Neural crest cell (in vitro differentiated cells): ENCODE results near the gene RAB36. TPM values are rescaled to one million over a fixed set of nuclear protein-coding genes. Genes with fewer than 3 reads are reported as not detected.
"Not testable (repeated sequence)": the region's sequence is repeated elsewhere in the genome, so short reads cannot be mapped to it uniquely, and the experiment has no call there.

Experiments used
- DNase-seq: peaks from one replicate; pipeline ENCODE4 v3.0.0; 2021; ENCODE audit warnings: low read depth, mixed read lengths, low spot score
- H3K27ac Mint-ChIP-seq: one replicate; pipeline ENCODE4 v1.8.0; 2021; ENCODE audit warnings: mild to moderate bottlenecking, mixed read lengths; ENCODE audit not compliant: unreplicated experiment
- H3K27me3 Mint-ChIP-seq: 2 replicates; pipeline ENCODE4 v1.8.0; 2021; ENCODE audit warnings: low read depth, mild to moderate bottlenecking, mixed read lengths
- H3K36me3 Mint-ChIP-seq: 2 replicates; pipeline ENCODE4 v1.8.0; 2021; ENCODE audit warnings: low read depth, mild to moderate bottlenecking, mixed read lengths
- H3K4me1 Mint-ChIP-seq: 2 replicates; pipeline ENCODE4 v1.8.0; 2021; ENCODE audit warnings: mixed read lengths
- H3K4me3 Mint-ChIP-seq: one replicate; pipeline ENCODE4 v1.8.0; 2021; ENCODE audit warnings: mild to moderate bottlenecking, mixed read lengths
- H3K9me3 Mint-ChIP-seq: 2 replicates; pipeline ENCODE4 v1.8.0; 2021; ENCODE audit warnings: mixed read lengths
- total RNA-seq: library from RNA; stranded (reverse); gene quantifications from 2 replicates; pipeline ENCODE4 v1.2.1, GENCODE V29; 2021
- TF ChIP-seq, protein P1 (sequence below): fragments of 200-600 bp; sonication (generic); conservative IDR thresholded peaks from 2 replicates; pipeline ENCODE4 v1.5.0; 2021; ENCODE audit warnings: antibody characterized with exemption, mild to moderate bottlenecking

The RAB36 gene
- total RNA-seq, 1 donor from 2014 or later = 14.4 TPM

DNA sequence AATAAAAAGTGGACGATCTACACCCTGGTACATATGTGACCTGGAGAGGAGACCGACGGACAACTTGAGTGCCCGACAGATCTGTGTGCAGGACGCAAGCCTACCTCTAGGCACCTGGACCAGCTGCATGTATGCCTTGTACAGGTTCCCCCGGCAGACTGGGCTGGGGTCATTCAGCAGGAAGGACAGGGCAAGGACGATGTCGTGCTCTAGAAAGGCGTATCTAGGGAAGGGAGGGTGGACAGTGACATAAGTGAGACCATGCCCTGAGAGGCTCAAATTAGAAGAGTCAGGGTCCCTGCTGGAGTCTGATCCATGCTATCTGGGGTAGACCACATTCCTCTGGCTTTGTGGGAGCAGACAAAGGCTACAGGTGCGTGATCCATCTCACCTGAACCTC lies 11.4 kb upstream of the RAB36 start:
- Mint-ChIP-seq H3K27ac (no peak overlapping the region), H3K36me3 (no peaks in the 10 kb centered on the region), H3K4me1 (no peaks in the 10 kb centered on the region), H3K4me3 (no peak overlapping the region), H3K9me3 (no peaks in the 10 kb centered on the region), H3K27me3 (no peaks in the 10 kb centered on the region)
- DNase-seq = no peak
- TF ChIP-seq, protein P1, sequence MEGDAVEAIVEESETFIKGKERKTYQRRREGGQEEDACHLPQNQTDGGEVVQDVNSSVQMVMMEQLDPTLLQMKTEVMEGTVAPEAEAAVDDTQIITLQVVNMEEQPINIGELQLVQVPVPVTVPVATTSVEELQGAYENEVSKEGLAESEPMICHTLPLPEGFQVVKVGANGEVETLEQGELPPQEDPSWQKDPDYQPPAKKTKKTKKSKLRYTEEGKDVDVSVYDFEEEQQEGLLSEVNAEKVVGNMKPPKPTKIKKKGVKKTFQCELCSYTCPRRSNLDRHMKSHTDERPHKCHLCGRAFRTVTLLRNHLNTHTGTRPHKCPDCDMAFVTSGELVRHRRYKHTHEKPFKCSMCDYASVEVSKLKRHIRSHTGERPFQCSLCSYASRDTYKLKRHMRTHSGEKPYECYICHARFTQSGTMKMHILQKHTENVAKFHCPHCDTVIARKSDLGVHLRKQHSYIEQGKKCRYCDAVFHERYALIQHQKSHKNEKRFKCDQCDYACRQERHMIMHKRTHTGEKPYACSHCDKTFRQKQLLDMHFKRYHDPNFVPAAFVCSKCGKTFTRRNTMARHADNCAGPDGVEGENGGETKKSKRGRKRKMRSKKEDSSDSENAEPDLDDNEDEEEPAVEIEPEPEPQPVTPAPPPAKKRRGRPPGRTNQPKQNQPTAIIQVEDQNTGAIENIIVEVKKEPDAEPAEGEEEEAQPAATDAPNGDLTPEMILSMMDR = no peak

DNA sequence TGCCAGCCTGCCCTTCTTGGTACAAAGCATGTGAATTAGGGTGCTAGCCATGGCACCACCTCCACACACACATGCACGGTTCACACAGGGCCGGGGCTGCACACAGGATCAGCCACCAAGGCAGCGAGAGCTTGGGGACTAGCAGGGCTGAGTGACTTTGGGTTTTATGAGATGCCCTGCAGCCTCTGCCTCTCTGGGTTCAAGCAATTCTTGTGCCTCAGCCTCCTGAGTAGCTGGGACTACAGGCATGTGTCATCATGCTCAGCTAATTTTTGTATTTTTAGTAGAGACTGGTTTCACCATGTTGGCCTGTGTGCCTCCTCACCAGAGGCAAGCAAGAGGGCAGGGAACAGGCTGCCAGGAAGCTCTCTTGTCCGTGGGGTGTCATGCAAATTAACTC lies 8.3 kb upstream of the RAB36 start:
- H3K27ac Mint-ChIP-seq, H3K36me3 Mint-ChIP-seq, H3K27me3 Mint-ChIP-seq: not testable (repeated sequence)

DNA sequence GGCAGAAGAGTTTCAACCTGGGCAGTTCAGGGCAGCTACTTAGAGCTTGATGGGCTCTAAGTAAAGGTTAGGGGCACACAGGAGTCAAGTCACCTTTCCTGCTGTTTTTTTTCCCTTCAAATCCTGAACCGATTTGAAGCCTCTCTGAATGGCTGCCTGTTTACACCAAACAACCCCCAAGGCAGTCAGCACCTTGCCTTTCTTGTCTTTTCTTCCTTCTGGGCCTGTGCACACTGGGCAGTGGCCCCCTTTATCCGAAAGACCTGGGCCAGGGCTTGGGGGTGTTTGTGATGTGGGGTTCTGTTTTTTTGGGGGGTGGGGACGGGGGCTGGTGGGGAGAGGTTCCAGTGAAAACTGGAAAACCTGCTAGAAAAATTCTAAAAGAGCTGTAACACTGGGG lies 7.8 kb upstream of the RAB36 start:
- TF ChIP-seq, protein P1 = no peak
- Mint-ChIP-seq H3K4me1 (peaks cover 13% of the 10 kb centered on the region), H3K9me3 (no peaks in the 10 kb centered on the region), H3K27ac (no peak overlapping the region), H3K36me3 (no peaks in the 10 kb centered on the region), H3K4me3 (no peak overlapping the region), H3K27me3 (no peaks in the 10 kb centered on the region)
- DNase-seq = no peak

More for the DNA sequence above, 8.3 kb upstream of the RAB36 start:
- H3K4me3 Mint-ChIP-seq, H3K9me3 Mint-ChIP-seq, DNase-seq, H3K4me1 Mint-ChIP-seq: not testable (repeated sequence)

DNA sequence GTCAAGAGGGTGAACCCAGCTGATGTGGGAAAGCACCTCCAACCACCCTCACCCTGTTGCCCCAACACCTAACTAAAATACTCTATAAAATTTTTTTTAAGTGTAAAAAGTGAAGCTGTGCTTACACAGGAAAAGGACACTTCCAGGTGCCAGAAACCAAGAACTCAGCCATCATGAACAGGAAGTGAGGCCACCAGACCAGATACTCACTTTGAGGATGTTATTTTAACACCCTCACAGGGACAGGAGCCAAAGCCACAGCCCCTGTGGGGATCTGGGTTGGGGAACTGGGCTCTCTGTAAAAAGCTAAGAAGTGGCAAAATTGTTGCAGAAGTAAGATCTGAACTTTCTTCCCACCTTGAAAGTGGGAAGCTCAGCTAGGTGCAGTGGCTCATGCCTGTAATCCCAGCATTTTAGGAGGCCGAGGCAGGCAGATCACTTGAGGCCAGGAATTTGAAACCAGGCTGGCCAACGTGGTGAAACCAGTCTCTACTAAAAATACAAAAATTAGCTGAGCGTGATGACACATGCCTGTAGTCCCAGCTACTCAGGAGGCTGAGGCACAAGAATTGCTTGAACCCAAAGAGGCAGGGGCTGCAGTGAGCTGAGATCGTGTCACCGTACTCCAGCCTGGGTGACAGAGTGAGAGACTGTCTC lies 7.2 kb upstream of the RAB36 start:
- Mint-ChIP-seq H3K36me3 (no peaks in the 10 kb centered on the region), H3K27ac (no peak overlapping the region), H3K4me3 (no peak overlapping the region), H3K4me1 (peaks cover 18% of the 10 kb centered on the region), H3K27me3 (no peaks in the 10 kb centered on the region), H3K9me3 (no peaks in the 10 kb centered on the region)
- DNase-seq = no peak
- TF ChIP-seq, protein P1 = no peak

DNA sequence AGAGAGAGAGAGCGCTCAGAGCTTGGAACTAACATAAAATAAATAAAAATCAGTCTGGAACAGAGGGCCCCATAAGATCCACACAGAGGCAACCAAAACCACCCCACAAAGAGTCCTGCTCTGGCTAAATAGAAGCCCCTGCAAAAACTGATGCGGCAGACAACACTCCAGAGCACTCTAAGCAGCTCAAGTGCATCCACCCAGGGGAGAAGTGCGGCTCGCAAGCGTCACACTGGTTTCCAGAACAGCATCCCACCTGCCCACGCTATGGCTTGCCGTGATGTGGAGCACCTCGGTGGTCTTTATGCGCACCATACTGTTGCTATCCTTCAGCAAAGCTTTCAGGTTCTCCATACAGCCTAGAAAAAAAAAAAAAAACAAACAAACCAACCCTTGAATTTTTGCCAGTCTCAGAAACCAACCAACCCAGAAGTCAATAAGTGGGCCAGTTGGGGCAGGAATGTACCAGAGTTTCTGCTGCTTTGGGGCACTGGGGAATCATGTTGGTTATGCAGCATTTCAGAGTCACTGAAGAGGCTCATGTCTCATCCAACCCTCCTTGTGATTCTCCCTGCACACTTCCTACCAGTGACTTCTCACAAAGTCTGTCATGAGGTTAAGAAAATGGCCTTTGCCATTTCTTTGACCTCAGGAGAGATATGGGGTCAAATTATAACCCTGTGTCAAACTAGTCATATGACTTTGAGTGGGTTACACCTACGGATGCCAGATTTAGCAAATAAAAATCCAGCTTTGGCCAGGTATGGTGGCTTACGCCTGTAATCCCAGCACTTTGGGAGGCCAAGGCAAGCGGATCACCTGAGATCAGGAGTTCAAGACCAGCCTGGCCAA lies 6.5 kb upstream of the RAB36 start:
- no peak overlapping the region for H3K27ac Mint-ChIP-seq
- no peak overlapping the region for H3K4me3 Mint-ChIP-seq
- TF ChIP-seq, protein P1 = no peak
- no peaks in the 10 kb centered on the region for H3K27me3 Mint-ChIP-seq
- H3K9me3 Mint-ChIP-seq = no peaks in the 10 kb centered on the region
- H3K36me3 Mint-ChIP-seq = no peaks in the 10 kb centered on the region
- DNase-seq = no peak
- H3K4me1 Mint-ChIP-seq = peaks cover 23% of the 10 kb centered on the region

DNA sequence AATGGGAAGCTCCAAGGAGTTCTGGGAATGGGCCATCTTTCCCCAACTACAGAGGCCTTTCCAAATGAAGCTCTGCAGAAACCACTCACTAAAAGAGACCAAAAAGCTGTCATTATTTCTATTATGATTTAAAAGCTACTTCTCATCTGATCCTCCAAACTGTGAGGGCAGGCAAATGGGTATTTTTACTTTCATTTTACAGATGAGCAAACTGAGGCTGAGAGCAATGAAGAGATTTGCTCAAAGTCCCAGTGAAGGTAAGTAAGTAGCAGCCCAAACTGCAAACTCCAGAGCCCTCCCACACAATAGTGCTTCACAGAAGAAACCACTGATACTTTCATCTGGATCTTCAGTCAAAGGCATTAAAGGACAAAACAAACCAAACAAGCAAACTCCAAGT lies 4.9 kb upstream of the RAB36 start:
- no peaks in the 10 kb centered on the region for H3K9me3 Mint-ChIP-seq
- H3K4me1 Mint-ChIP-seq = peaks cover 33% of the 10 kb centered on the region
- TF ChIP-seq, protein P1 = no peak
- H3K36me3 Mint-ChIP-seq = no peaks in the 10 kb centered on the region
- H3K4me3 Mint-ChIP-seq = no peak overlapping the region
- DNase-seq = no peak
- H3K27me3 Mint-ChIP-seq = no peaks in the 10 kb centered on the region
- H3K27ac Mint-ChIP-seq = no peak overlapping the region
